HepG2 (cell line): ENCODE data around the gene PEX3. TPM values are rescaled to one million over a fixed set of nuclear protein-coding genes. Genes with fewer than 3 reads are reported as not detected.
A peak's percentile ranks its signal among the peaks of the same experiment; 100 is the strongest.

Experiments
- BHLHE40 ChIP-seq: IDR thresholded peaks from 2 replicates; pipeline ENCODE4 v1.6.1; 2011; ENCODE audit warnings: low read length, improper control_type of control experiment
- FOXO1 ChIP-seq: sonication (generic); formaldehyde crosslinking; IDR thresholded peaks from 2 replicates; pipeline ENCODE4 v1.4.0; 2020; ENCODE audit warnings: missing genetic modification reagents
- HHEX ChIP-seq: IDR thresholded peaks from 2 replicates; pipeline ENCODE4 v1.6.1; 2016; ENCODE audit warnings: control low read depth
- HOXA5 ChIP-seq: sonication (generic); formaldehyde crosslinking; IDR thresholded peaks from 2 replicates; pipeline ENCODE4 v1.4.0; 2020; ENCODE audit warnings: missing genetic modification reagents
- HOXA9 ChIP-seq: sonication (generic); formaldehyde crosslinking; IDR thresholded peaks from 2 replicates; pipeline ENCODE4 v1.8.1; 2022; ENCODE audit warnings: missing genetic modification reagents, mild to moderate bottlenecking, moderate library complexity, borderline replicate concordance
- IRF2 ChIP-seq: IDR thresholded peaks from 2 replicates; pipeline ENCODE4 v1.6.1; 2018; ENCODE audit warnings: missing genetic modification reagents, missing compliant biosample characterization
- MTA3 ChIP-seq: sonication (generic); formaldehyde crosslinking; IDR thresholded peaks from 2 replicates; pipeline ENCODE4 v1.4.0; 2020; ENCODE audit warnings: missing genetic modification reagents
- NR2F1 ChIP-seq, 2 experiments: fragments of 450-650 bp in 1 of 2; formaldehyde crosslinking in 1 of 2; IDR thresholded peaks; 2 replicates each; pipeline versions ENCODE4 v1.5.0 to v1.6.1; 2016 to 2020; ENCODE audit warnings: mild to moderate bottlenecking in 1 of 2, missing compliant biosample characterization in 1 of 2, missing genetic modification reagents in 1 of 2, moderate library complexity in 1 of 2
- NR2F6 ChIP-seq, 2 experiments: IDR thresholded peaks; 2 replicates each; pipeline ENCODE4 v1.6.1; 2016; ENCODE audit warnings: antibody characterized with exemption in 1 of 2, mild to moderate bottlenecking in 1 of 2
- PHF21A ChIP-seq: sonication (generic); formaldehyde crosslinking; IDR thresholded peaks from 2 replicates; pipeline ENCODE4 v1.5.0; 2020; ENCODE audit warnings: mild to moderate bottlenecking, missing genetic modification reagents
- SSRP1 ChIP-seq: IDR thresholded peaks from 2 replicates; pipeline ENCODE4 v1.6.1; 2016; ENCODE audit warnings: control low read depth
- TEAD3 ChIP-seq: optimal IDR thresholded peaks from 2 replicates; pipeline ENCODE3; 2016; ENCODE audit warnings: borderline replicate concordance
- ZFY ChIP-seq: sonication (generic); formaldehyde crosslinking; IDR thresholded peaks from 2 replicates; pipeline ENCODE4 v1.4.0; 2020; ENCODE audit warnings: missing genetic modification reagents
- ZMAT3 ChIP-seq: sonication (generic); formaldehyde crosslinking; conservative IDR thresholded peaks from 2 replicates; pipeline ENCODE4 v1.7.0; 2021; ENCODE audit warnings: missing genetic modification reagents
- ZNF230 ChIP-seq: sonication (generic); formaldehyde crosslinking; IDR thresholded peaks from 2 replicates; pipeline ENCODE4 v1.4.0; 2020; ENCODE audit warnings: mild to moderate bottlenecking, missing genetic modification reagents
- ZNF24 ChIP-seq: fragments of 450-650 bp; IDR thresholded peaks from 2 replicates; pipeline ENCODE4 v1.6.1; 2017; ENCODE audit warnings: antibody characterized with exemption, mild to moderate bottlenecking
- ZNF44 ChIP-seq: sonication (generic); formaldehyde crosslinking; IDR thresholded peaks from 2 replicates; pipeline ENCODE4 v1.5.1; 2020; ENCODE audit warnings: mild to moderate bottlenecking, missing genetic modification reagents
- ZNF552 ChIP-seq: sonication (generic); formaldehyde crosslinking; IDR thresholded peaks from 2 replicates; pipeline ENCODE4 v1.9.0; 2022; ENCODE audit warnings: missing genetic modification reagents, mild to moderate bottlenecking, borderline replicate concordance
- ZNF670 ChIP-seq: sonication (generic); formaldehyde crosslinking; IDR thresholded peaks from 2 replicates; pipeline ENCODE4 v1.8.0; 2022; ENCODE audit warnings: mild to moderate bottlenecking, missing genetic modification reagents, borderline replicate concordance
- ZNF777 ChIP-seq: sonication (generic); formaldehyde crosslinking; IDR thresholded peaks from 2 replicates; pipeline ENCODE4 v1.4.0; 2020; ENCODE audit warnings: missing genetic modification reagents
- ZNF850 ChIP-seq: sonication (generic); formaldehyde crosslinking; conservative IDR thresholded peaks from 2 replicates; pipeline ENCODE4 v1.9.0; 2021; ENCODE audit warnings: mild to moderate bottlenecking, missing genetic modification reagents
- polyA plus RNA-seq, 8 experiments: library from polyadenylated mRNA; depleted of rRNA in 3 of 8; stranded (reverse) in 7 of 8; unstranded in 1 of 8; fragments of >200 nt; fragmentation: Illumina TruSeq in 4 of 8; extraction: Trizol in 4 of 8; gene quantifications; 2 replicates each; pipeline versions ENCODE4 v1.2.1 to v1.2.3, GENCODE V29; 2011 to 2016; ENCODE audit warnings: low read depth in 4 of 8, missing spikeins in 1 of 8, mixed read lengths in 1 of 8; ENCODE audit not compliant: insufficient read depth in 1 of 8
- total RNA-seq, 5 experiments: library from RNA; depleted of rRNA; stranded (reverse); fragments of >200 nt; fragmentation: Illumina TruSeq; extraction: Trizol; gene quantifications; 2 replicates each; pipeline ENCODE4 v1.2.3, GENCODE V29; 2016; ENCODE audit warnings: low read depth in 1 of 5
- TF ChIP-seq, protein P1 (sequence below): IDR thresholded peaks from 2 replicates; pipeline ENCODE4 v1.6.1; 2018; ENCODE audit warnings: missing genetic modification reagents, mild to moderate bottlenecking, missing compliant biosample characterization
- TF ChIP-seq, protein P2 (sequence below): sonication (generic); formaldehyde crosslinking; IDR thresholded peaks from 2 replicates; pipeline ENCODE4 v1.5.0; 2020; ENCODE audit warnings: missing genetic modification reagents
- TF ChIP-seq, protein P3 (sequence below): IDR thresholded peaks from 2 replicates; pipeline ENCODE4 v1.6.1; 2016; ENCODE audit warnings: low read depth, control low read depth
- TF ChIP-seq, protein P4 (sequence below): sonication (generic); formaldehyde crosslinking; IDR thresholded peaks from 2 replicates; pipeline ENCODE4 v1.4.0; 2020; ENCODE audit warnings: missing genetic modification reagents; ENCODE audit errors: not compliant biosample characterization

PEX3 gene
- total and polyA plus RNA-seq, 2 of the 13 experiments (the other 11 are each of a cell fraction or from before 2014, with no cell fraction given): 30.9 to 40.8 TPM

DNA sequence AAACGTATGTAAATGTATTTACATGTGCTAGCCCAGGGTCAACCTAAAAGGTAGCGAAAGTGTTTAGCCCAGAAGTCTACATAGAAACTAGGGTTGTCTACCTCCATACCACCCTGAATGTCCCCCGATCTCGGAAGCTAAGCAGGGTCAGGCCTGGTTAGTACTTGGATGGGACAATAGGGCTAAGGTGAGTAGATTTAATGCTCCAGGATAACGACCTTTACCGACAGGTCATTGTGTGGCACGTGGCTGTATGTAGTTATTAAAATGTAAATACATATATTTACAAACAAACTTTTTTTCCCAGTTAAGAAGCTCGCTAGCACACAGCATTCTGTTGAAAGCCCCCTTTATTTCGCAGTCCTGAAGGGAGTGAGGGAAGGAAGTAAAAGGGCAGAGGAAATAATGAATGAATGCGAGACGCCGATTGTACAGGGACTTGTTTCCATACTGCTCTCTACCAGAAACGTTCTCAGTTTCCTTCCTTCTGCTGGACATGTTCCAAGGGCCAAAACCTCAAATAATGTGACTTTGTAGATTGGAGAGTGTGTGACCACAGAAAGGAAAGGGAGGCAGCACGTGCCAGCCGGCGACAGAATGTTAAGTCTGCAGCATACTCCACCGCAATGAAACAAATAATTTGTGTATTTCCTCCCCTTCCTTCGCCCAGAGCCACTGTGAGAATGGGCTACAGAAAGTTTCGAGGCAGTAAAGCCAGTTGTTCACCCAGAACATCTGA lies 722 bp upstream of the PEX3 start (continued):
- TF ChIP-seq MTA3: no peak
- TF ChIP-seq ZNF777 (CRISPR knock-in tag): 0 out of 2 replicates have a peak, but pooled peaks have one; percentile 6
- peak in 1 of 2 experiments; percentile 37; a peak in 2 of 4 replicates for TF ChIP-seq NR2F1 (CRISPR knock-in tag; IDR thresholded peaks at IDR 0.05)
- peak; percentile 53 for TF ChIP-seq NR2F6 (IDR thresholded peaks at IDR 0.05)
- 0 out of 2 replicates have a peak, but pooled peaks have one; percentile 24 for TF ChIP-seq NR2F6 (CRISPR knock-in tag; IDR thresholded peaks at IDR 0.05)
- TF ChIP-seq, protein P1, sequence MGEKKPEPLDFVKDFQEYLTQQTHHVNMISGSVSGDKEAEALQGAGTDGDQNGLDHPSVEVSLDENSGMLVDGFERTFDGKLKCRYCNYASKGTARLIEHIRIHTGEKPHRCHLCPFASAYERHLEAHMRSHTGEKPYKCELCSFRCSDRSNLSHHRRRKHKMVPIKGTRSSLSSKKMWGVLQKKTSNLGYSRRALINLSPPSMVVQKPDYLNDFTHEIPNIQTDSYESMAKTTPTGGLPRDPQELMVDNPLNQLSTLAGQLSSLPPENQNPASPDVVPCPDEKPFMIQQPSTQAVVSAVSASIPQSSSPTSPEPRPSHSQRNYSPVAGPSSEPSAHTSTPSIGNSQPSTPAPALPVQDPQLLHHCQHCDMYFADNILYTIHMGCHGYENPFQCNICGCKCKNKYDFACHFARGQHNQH (CRISPR knock-in tag): peak; percentile 53
- peak; percentile 71 for TF ChIP-seq TEAD3 (CRISPR knock-in tag)
- 0 out of 2 replicates have a peak, but pooled peaks have one; percentile 69 for TF ChIP-seq SSRP1
- TF ChIP-seq BHLHE40: peak; percentile 53; the same call in 1 of the 2 replicates
- TF ChIP-seq ZNF24: peak; percentile 93
- TF ChIP-seq ZMAT3: 0 out of 2 replicates have a peak, but pooled peaks have one; percentile 21
- no peak for TF ChIP-seq PHF21A (CRISPR knock-in tag)
- TF ChIP-seq ZNF552 (CRISPR knock-in tag): 0 out of 2 replicates have a peak, but pooled peaks have one; percentile 7
- 0 out of 2 replicates have a peak, but pooled peaks have one; percentile 25 for TF ChIP-seq ZNF44 (CRISPR knock-in tag)
- TF ChIP-seq, protein P2, sequence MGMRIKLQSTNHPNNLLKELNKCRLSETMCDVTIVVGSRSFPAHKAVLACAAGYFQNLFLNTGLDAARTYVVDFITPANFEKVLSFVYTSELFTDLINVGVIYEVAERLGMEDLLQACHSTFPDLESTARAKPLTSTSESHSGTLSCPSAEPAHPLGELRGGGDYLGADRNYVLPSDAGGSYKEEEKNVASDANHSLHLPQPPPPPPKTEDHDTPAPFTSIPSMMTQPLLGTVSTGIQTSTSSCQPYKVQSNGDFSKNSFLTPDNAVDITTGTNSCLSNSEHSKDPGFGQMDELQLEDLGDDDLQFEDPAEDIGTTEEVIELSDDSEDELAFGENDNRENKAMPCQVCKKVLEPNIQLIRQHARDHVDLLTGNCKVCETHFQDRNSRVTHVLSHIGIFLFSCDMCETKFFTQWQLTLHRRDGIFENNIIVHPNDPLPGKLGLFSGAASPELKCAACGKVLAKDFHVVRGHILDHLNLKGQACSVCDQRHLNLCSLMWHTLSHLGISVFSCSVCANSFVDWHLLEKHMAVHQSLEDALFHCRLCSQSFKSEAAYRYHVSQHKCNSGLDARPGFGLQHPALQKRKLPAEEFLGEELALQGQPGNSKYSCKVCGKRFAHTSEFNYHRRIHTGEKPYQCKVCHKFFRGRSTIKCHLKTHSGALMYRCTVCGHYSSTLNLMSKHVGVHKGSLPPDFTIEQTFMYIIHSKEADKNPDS (CRISPR knock-in tag): peak; percentile 52; the same call in 1 of the 2 replicates
- 0 out of 2 replicates have a peak, but pooled peaks have one; percentile 3 for TF ChIP-seq ZNF230 (CRISPR knock-in tag)
- 0 out of 2 replicates have a peak, but pooled peaks have one; percentile 40 for TF ChIP-seq HHEX (CRISPR knock-in tag)
- TF ChIP-seq HOXA5: no peak
- 0 out of 2 replicates have a peak, but pooled peaks have one; percentile 26 for TF ChIP-seq HOXA9 (CRISPR knock-in tag)
- TF ChIP-seq IRF2 (CRISPR knock-in tag): 0 out of 2 replicates have a peak, but pooled peaks have one; percentile 44
- peak; percentile 33; the same call in 1 of the 2 replicates for TF ChIP-seq ZFY
- TF ChIP-seq, protein P3, sequence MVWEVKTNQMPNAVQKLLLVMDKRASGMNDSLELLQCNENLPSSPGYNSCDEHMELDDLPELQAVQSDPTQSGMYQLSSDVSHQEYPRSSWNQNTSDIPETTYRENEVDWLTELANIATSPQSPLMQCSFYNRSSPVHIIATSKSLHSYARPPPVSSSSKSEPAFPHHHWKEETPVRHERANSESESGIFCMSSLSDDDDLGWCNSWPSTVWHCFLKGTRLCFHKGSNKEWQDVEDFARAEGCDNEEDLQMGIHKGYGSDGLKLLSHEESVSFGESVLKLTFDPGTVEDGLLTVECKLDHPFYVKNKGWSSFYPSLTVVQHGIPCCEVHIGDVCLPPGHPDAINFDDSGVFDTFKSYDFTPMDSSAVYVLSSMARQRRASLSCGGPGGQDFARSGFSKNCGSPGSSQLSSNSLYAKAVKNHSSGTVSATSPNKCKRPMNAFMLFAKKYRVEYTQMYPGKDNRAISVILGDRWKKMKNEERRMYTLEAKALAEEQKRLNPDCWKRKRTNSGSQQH (CRISPR knock-in tag): 0 out of 2 replicates have a peak, but pooled peaks have one; percentile 62
- TF ChIP-seq FOXO1: 0 out of 2 replicates have a peak, but pooled peaks have one; percentile 13
- TF ChIP-seq, protein P4, sequence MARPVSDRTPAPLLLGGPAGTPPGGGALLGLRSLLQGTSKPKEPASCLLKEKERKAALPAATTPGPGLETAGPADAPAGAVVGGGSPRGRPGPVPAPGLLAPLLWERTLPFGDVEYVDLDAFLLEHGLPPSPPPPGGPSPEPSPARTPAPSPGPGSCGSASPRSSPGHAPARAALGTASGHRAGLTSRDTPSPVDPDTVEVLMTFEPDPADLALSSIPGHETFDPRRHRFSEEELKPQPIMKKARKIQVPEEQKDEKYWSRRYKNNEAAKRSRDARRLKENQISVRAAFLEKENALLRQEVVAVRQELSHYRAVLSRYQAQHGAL (CRISPR knock-in tag): no peak
- TF ChIP-seq ZNF850 (CRISPR knock-in tag): peak; percentile 9; the same call in 1 of the 2 replicates
- TF ChIP-seq ZNF670: no peak
